Mesenchymal stem cell (in vitro differentiated cells and primary cell): Measurements from ENCODE around the gene THNSL1. TPM values are rescaled to one million over a fixed set of nuclear protein-coding genes. Genes with fewer than 3 reads are reported as not detected.
"Not testable (repeated sequence)": the region's sequence is repeated elsewhere in the genome, so short reads cannot be mapped to it uniquely, and the experiment has no call there.

Experiments
- DNase-seq: peaks from one replicate; pipeline ENCODE4 v3.0.0-alpha.2; 2013
- H2AFZ ChIP-seq: one replicate; pipeline ENCODE4 v1.6.1; 2013; ENCODE audit warnings: low read depth, mild to moderate bottlenecking, control low read depth, inconsistent platforms, low read length, moderate library complexity
- H2AK5ac ChIP-seq: 2 replicates; pipeline ENCODE4 v1.6.1; 2013; ENCODE audit warnings: low read length, moderate library complexity, mild to moderate bottlenecking, inconsistent platforms; ENCODE audit not compliant: severe bottlenecking
- H2BK120ac ChIP-seq: one replicate; pipeline ENCODE4 v1.6.1; 2013; ENCODE audit warnings: low read depth, mild to moderate bottlenecking, inconsistent platforms, low read length, moderate library complexity
- H2BK12ac ChIP-seq, 2 experiments: one replicate each; pipeline ENCODE4 v1.6.1; 2013; ENCODE audit warnings: inconsistent platforms in 2 of 2, low read length in 2 of 2, mild to moderate bottlenecking in 2 of 2, moderate library complexity in 2 of 2, control low read depth in 1 of 2
- H2BK15ac ChIP-seq: one replicate; pipeline ENCODE4 v1.6.1; 2013; ENCODE audit warnings: mild to moderate bottlenecking, low read depth, inconsistent platforms; ENCODE audit not compliant: poor library complexity, severe bottlenecking
- H2BK5ac ChIP-seq: 2 replicates; pipeline ENCODE4 v1.6.1; 2013; ENCODE audit warnings: low read depth, mild to moderate bottlenecking, low read length, control low read depth, inconsistent platforms; ENCODE audit not compliant: poor library complexity, severe bottlenecking
- H3K14ac ChIP-seq, 2 experiments: one replicate each; pipeline ENCODE4 v1.6.1; 2013; ENCODE audit warnings: inconsistent platforms in 2 of 2, low read length in 2 of 2, control low read depth in 1 of 2, mild to moderate bottlenecking in 1 of 2, moderate library complexity in 1 of 2
- H3K18ac ChIP-seq, 2 experiments: one replicate each; pipeline ENCODE4 v1.6.1; 2013; ENCODE audit warnings: inconsistent platforms in 2 of 2, low read length in 2 of 2, control low read depth in 1 of 2, low read depth in 1 of 2, mild to moderate bottlenecking in 1 of 2
- H3K23ac ChIP-seq, 2 experiments: one replicate each; pipeline ENCODE4 v1.6.1; 2013; ENCODE audit warnings: inconsistent platforms in 2 of 2, low read length in 2 of 2, mild to moderate bottlenecking in 2 of 2, moderate library complexity in 2 of 2, control low read depth in 1 of 2
- H3K27ac ChIP-seq: 2 replicates; pipeline ENCODE4 v1.5.1; 2013; ENCODE audit warnings: mild to moderate bottlenecking, moderate library complexity, low read length, control low read depth, inconsistent platforms; ENCODE audit not compliant: poor library complexity, severe bottlenecking
- H3K27me3 ChIP-seq, 2 experiments: 2 replicates each; pipeline versions ENCODE4 v1.6.1 to v1.7.0; 2013; ENCODE audit warnings: low read length in 2 of 2, mild to moderate bottlenecking in 2 of 2, moderate library complexity in 2 of 2, control low read depth in 1 of 2, inconsistent platforms in 1 of 2; ENCODE audit not compliant: control insufficient read depth in 1 of 2, insufficient read depth in 1 of 2
- H3K36me3 ChIP-seq, 2 experiments: 2 replicates each; pipeline versions ENCODE4 v1.6.1 to v1.7.0; 2013; ENCODE audit warnings: low read length in 2 of 2, control low read depth in 1 of 2, inconsistent platforms in 1 of 2, low read depth in 1 of 2, mild to moderate bottlenecking in 1 of 2; ENCODE audit not compliant: insufficient read depth in 2 of 2, control insufficient read depth in 1 of 2
- H3K4ac ChIP-seq, 2 experiments: one replicate each; pipeline ENCODE4 v1.6.1; 2013; ENCODE audit warnings: inconsistent platforms in 2 of 2, low read length in 2 of 2, mild to moderate bottlenecking in 2 of 2, moderate library complexity in 2 of 2, control low read depth in 1 of 2, low read depth in 1 of 2
- H3K4me1 ChIP-seq: 2 replicates; pipeline ENCODE4 v1.6.1; 2013; ENCODE audit warnings: low read depth, low read length, control low read depth; ENCODE audit not compliant: control insufficient read depth, insufficient read depth
- H3K4me2 ChIP-seq: 2 replicates; pipeline ENCODE4 v1.6.1; 2013; ENCODE audit warnings: low read length, mild to moderate bottlenecking, inconsistent platforms; ENCODE audit not compliant: poor library complexity, severe bottlenecking
- H3K4me3 ChIP-seq, 2 experiments: 2 replicates each; pipeline versions ENCODE4 v1.5.1 to v1.7.0; 2013; ENCODE audit warnings: low read length in 2 of 2, mild to moderate bottlenecking in 2 of 2, control low read depth in 1 of 2, low read depth in 1 of 2; ENCODE audit not compliant: insufficient read depth in 1 of 2
- H3K79me1 ChIP-seq: replicated peaks from 2 replicates; pipeline ENCODE4 v1.6.1; 2013; ENCODE audit warnings: mild to moderate bottlenecking, control low read depth, low read length, inconsistent platforms; ENCODE audit not compliant: poor library complexity, severe bottlenecking
- H3K9ac ChIP-seq: 2 replicates; pipeline ENCODE4 v1.7.0; 2013; ENCODE audit warnings: mild to moderate bottlenecking, low read length, moderate library complexity
- H3K9me3 ChIP-seq: 2 replicates; pipeline ENCODE4 v1.7.0; 2013; ENCODE audit warnings: mild to moderate bottlenecking, low read length; ENCODE audit not compliant: control insufficient read depth
- H4K8ac ChIP-seq: one replicate; pipeline ENCODE4 v1.6.1; 2013; ENCODE audit warnings: inconsistent platforms, mild to moderate bottlenecking, low read length, moderate library complexity
- H4K91ac ChIP-seq: one replicate; pipeline ENCODE4 v1.6.1; 2013; ENCODE audit warnings: mild to moderate bottlenecking, low read length, inconsistent platforms
- WGBS: methylation state at CpG from one replicate; pipeline ENCODE4 v1.1.7; 2013; ENCODE audit warnings: mixed read lengths; 5-methylcytosine and 5-hydroxymethylcytosine counted together
- polyA plus RNA-seq, 2 experiments: library from polyadenylated mRNA; stranded (reverse); fragments of 200-250 nt; gene quantifications; one replicate each; pipeline ENCODE4 v1.2.3, GENCODE V29; 2013

THNSL1 gene
- polyA plus RNA-seq (2013, experiment 1 of 2), result 0.91 TPM
- 0.85 TPM for polyA plus RNA-seq (2013, experiment 2 of 2)

GRCh38 chr10:25016376-25017153, at the start of gene THNSL1:
THNSL1 (plus strand) TSS chr10:25016612; CDS start chr10:25023224, 6,612 bp downstream.
- no peak within 1 kb of the TSS for H2BK120ac ChIP-seq
- H3K27me3 ChIP-seq, result no peaks in the 10 kb centered on the region
- H4K91ac ChIP-seq, result peak within 1 kb of the TSS; percentile 83
- H2AFZ ChIP-seq, result peak within 1 kb of the TSS; percentile 73
- under 1% methylated on average over 60 of the region's 69 CpGs for WGBS
- peak within 1 kb of the TSS; percentile 96 for H3K9ac ChIP-seq
- H2AK5ac ChIP-seq, result no peak within 1 kb of the TSS
- H3K4ac ChIP-seq, result peak within 1 kb of the TSS in 1 of 2 experiments; percentile 87
- peak within 1 kb of the TSS; percentile 84 to 87 for H3K18ac ChIP-seq
- H2BK5ac ChIP-seq, result peak within 1 kb of the TSS; percentile 49
- no peaks in the 10 kb centered on the region for H3K9me3 ChIP-seq
- no peaks in the 10 kb centered on the region for H3K36me3 ChIP-seq
- H3K27ac ChIP-seq, result peak within 1 kb of the TSS; percentile 96
- peak within 1 kb of the TSS; percentile 97 for H3K4me2 ChIP-seq
- no peak within 1 kb of the TSS for H2BK15ac ChIP-seq
- DNase-seq, result peak; percentile 99
- H3K4me1 ChIP-seq, result no peaks in the 10 kb centered on the region
- H4K8ac ChIP-seq, result peak within 1 kb of the TSS; percentile 74
- H3K23ac ChIP-seq, result no peak within 1 kb of the TSS
- no peak within 1 kb of the TSS for H2BK12ac ChIP-seq
- peak within 1 kb of the TSS in 1 of 2 experiments; percentile 95 for H3K14ac ChIP-seq
- H3K79me1 ChIP-seq, result peaks cover 3% of the 10 kb centered on the region
- peak within 1 kb of the TSS; percentile 65 to 90 for H3K4me3 ChIP-seq

DNA sequence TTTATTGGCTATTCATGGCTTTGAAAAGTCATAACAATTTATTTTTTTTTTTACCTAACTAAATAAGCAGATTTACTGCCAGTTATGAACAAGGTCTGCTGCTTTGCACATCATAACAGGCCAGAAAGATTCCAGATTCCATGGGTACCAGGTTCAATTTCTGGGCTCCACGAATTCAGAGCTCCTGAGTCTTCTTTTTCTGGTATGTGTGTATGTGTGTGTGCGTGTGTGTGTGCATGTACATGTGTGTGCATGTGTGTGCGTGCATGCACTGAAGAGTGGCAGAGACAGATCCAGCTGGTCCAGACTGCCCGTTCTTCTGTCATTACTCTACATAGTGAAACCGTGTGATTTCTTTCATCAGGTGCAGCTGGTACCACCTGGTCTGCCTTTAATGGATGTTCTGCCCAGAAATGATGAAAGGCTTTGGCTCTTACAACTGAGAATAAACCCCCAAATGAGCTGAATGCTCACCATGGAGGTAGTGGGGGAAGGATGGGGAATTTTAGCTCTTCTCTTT, 49.4 kb upstream of the THNSL1 start:
- no peaks in the 10 kb centered on the region for H3K79me1 ChIP-seq
- DNase-seq, result no peak
- no peak overlapping the region for H2BK120ac ChIP-seq
- H2AFZ ChIP-seq, result no peak overlapping the region
- no peak overlapping the region for H3K4me3 ChIP-seq
- no peak overlapping the region for H2AK5ac ChIP-seq
- no peaks in the 10 kb centered on the region for H3K9me3 ChIP-seq
- H3K4ac ChIP-seq, result no peak overlapping the region
- no peaks in the 10 kb centered on the region for H3K27me3 ChIP-seq
- H3K18ac ChIP-seq, result no peak overlapping the region
- no peak overlapping the region for H2BK5ac ChIP-seq
- no peak overlapping the region for H3K9ac ChIP-seq
- H4K91ac ChIP-seq, result no peak overlapping the region
- H2BK12ac ChIP-seq, result no peak overlapping the region
- no peak overlapping the region for H4K8ac ChIP-seq
- no peak overlapping the region for H3K14ac ChIP-seq
- H3K27ac ChIP-seq, result no peak overlapping the region
- no peak overlapping the region for H3K23ac ChIP-seq
- H3K4me2 ChIP-seq, result no peak overlapping the region
- H2BK15ac ChIP-seq, result no peak overlapping the region
- H3K4me1 ChIP-seq, result no peaks in the 10 kb centered on the region
- WGBS, result 90% methylated on average over 5 of the region's 5 CpGs
- H3K36me3 ChIP-seq, result no peaks in the 10 kb centered on the region

GRCh38 chr10:24968349-24968748, 48.1 kb upstream of the THNSL1 start:
- H3K4me3 ChIP-seq, result no peak overlapping the region
- H2BK5ac ChIP-seq, result no peak overlapping the region
- H3K27ac ChIP-seq, result no peak overlapping the region
- H3K9me3 ChIP-seq, result no peaks in the 10 kb centered on the region
- no peaks in the 10 kb centered on the region for H3K36me3 ChIP-seq
- H4K8ac ChIP-seq, result no peak overlapping the region
- H3K14ac ChIP-seq, result no peak overlapping the region
- H2AK5ac ChIP-seq, result no peak overlapping the region
- no peak overlapping the region for H2BK120ac ChIP-seq
- H3K79me1 ChIP-seq, result no peaks in the 10 kb centered on the region
- no peak overlapping the region for H2BK12ac ChIP-seq
- no peak overlapping the region for H3K4me2 ChIP-seq
- no peak overlapping the region for H3K4ac ChIP-seq
- H3K4me1 ChIP-seq, result no peaks in the 10 kb centered on the region
- no peak for DNase-seq
- no peak overlapping the region for H4K91ac ChIP-seq
- H3K27me3 ChIP-seq, result no peaks in the 10 kb centered on the region
- 98% methylated on average over 5 of the region's 7 CpGs for WGBS
- no peak overlapping the region for H2BK15ac ChIP-seq
- no peak overlapping the region for H2AFZ ChIP-seq
- no peak overlapping the region for H3K18ac ChIP-seq
- no peak overlapping the region for H3K23ac ChIP-seq
- no peak overlapping the region for H3K9ac ChIP-seq

- H3K79me1 ChIP-seq, H2BK12ac ChIP-seq, H3K4me1 ChIP-seq, H3K4me2 ChIP-seq, H3K36me3 ChIP-seq, H3K4me3 ChIP-seq, H3K27ac ChIP-seq, H4K91ac ChIP-seq, H3K23ac ChIP-seq, DNase-seq, H3K14ac ChIP-seq, H3K9me3 ChIP-seq, H2AK5ac ChIP-seq, H2BK15ac ChIP-seq, H3K4ac ChIP-seq, H3K18ac ChIP-seq, H3K27me3 ChIP-seq, H2AFZ ChIP-seq, H2BK5ac ChIP-seq, H2BK120ac ChIP-seq, H4K8ac ChIP-seq: not testable (repeated sequence)
- H3K9ac ChIP-seq, result peak overlapping the region; percentile 78
- 95% methylated on average over 9 of the region's 11 CpGs for WGBS
Observed at GRCh38 chr10:24968951-24969350, 47.5 kb upstream of the THNSL1 start.
